Activated CD8-positive, alpha-beta memory T cell treated with anti-CD3 and anti-CD28 coated beads, Interleukin-2, amount 50 U/mL, for 24 hours (primary cell): ENCODE results near the gene ASPG.

Experiments
- DNase-seq: peaks from one replicate; pipeline ENCODE4 v3.0.0-alpha.2; 2020; ENCODE audit errors: extremely low read depth

ASPG gene

GRCh38 chr14:104116756-104117340 is 31.3 kb downstream of the ASPG start:
- DNase-seq = no peak

DNA sequence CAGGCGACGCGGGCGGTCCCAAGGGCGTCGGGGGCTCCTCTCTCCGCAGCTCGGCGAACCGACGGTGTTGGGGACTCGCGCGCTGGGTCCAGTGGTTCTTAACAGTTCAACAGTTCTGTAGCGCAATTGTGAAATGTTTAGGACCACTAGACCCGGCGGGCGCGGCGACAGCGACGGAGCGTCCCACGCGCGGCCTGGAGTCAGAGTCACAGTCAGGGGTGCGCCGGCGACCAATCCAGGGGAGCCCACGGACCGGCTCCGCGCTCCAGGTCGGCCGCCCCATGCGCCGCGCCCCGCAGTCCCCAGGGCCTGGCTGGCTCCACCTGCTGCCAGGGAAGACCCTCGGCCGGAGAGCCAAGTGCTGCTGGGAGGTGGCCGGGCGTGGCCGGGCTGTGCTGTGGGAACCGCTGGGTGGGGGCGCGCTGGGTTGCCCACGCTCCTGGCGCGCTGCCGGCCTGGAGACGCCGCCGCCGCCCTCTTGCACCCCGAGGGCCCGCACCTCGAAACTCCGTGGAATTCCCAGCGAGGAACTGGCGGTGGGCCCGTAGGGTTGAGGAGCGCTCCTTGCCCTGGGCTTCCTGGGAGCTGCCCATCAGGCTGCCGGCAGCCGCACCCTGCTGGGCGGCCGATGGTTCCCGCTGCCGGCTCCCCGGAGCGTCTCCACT is 32.0 kb downstream of the ASPG start:
- no peak for DNase-seq

- DNase-seq = no peak
These were observed 32.7 kb downstream of the ASPG start for GRCh38 chr14:104118006-104118844.

- no peak for DNase-seq
These were observed 33.6 kb downstream of the ASPG start for GRCh38 chr14:104119119-104119487.

- no peak for DNase-seq
These were observed 34.2 kb downstream of the ASPG start for GRCh38 chr14:104119488-104120251.

DNA sequence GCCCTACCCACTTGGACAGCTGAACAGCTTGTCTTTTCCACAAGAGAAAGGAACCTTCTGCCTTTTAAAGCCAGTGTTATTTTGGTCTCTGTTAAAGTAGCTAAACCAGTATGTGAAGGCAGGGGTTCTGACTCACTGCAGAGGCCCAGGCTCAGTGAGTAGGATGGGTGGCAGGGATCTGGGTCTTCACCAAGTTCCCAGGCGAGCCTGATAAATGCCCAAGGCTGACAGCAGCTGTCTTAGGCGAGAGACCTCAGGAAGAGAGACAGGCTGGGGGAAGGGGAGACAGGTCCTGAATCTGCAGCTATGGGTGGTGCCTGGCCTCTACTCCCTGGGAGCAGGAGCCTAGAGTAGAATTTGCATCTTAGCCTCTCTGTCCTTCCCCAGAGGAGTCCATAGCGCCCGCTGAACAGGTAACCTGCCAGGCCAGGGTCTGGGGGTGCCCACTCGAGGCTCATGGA is 34.8 kb downstream of the ASPG start:
- no peak for DNase-seq

- no peak for DNase-seq
These were observed 35.6 kb downstream of the ASPG start for GRCh38 chr14:104121142-104121541.

DNA sequence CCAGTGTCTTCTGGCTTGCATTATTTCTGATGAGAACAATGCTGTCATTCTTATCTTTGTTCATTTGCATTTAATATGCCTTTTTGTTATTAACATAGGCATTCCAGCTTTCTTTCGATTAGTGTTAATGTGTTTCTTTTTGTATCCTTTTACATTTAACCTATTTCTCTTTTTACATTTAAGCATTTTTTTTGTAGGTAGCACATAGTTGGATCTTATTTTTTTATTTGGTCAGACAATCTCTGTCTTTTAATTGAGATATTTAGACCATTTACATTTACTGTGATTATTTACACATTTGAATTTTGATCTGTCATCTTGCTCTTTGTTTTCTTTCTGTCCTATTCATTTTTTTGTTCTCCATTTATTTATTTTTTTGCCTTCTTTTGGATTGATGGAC is 38.4 kb downstream of the ASPG start:
- DNase-seq = no peak

GRCh38 chr14:104125011-104125410 is 39.5 kb downstream of the ASPG start:
- DNase-seq = no peak

GRCh38 chr14:104126753-104127152 is 41.3 kb downstream of the ASPG start:
- DNase-seq = no peak

DNA sequence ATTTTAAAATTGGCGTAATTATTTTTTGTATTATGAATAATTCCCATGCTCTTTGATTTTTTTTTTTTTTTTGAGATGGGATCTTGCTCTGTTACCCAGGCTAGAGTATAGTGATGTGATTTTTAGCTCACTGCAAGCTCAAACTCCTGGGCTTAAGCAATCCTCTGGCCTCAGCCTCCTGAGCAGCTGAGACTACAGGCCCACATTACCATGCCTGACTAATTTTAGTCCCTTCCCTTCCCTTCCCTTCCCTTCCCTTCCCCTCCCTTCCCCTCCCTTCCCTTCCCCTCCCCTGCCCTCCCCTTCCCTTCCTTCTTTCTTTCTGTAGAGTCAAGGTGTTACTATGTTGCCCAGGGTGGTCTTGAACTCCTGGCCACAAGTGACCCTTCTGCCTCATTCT is 43.5 kb downstream of the ASPG start:
- DNase-seq = no peak

DNA sequence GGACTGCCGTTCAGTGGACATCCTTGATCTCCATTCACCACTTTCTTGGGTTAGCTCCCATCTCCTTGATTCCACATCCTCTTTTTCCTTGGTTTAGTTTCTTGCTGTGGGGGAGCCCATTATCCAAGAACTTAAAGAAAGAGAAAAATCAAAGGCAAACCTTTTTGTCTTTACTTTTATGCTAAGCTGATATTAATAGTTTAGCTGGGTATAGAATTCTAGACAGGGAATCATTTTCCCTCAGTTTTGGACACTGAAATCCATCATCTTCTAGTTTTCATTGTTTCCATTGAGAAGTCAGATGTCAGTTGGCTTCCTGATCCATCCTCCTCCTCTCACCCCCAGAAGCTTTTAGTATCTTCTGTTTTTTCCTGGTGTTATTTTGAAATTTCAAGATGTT is 44.1 kb downstream of the ASPG start:
- DNase-seq = no peak

GRCh38 chr14:104130974-104131651 is 45.6 kb downstream of the ASPG start:
- DNase-seq = no peak

DNA sequence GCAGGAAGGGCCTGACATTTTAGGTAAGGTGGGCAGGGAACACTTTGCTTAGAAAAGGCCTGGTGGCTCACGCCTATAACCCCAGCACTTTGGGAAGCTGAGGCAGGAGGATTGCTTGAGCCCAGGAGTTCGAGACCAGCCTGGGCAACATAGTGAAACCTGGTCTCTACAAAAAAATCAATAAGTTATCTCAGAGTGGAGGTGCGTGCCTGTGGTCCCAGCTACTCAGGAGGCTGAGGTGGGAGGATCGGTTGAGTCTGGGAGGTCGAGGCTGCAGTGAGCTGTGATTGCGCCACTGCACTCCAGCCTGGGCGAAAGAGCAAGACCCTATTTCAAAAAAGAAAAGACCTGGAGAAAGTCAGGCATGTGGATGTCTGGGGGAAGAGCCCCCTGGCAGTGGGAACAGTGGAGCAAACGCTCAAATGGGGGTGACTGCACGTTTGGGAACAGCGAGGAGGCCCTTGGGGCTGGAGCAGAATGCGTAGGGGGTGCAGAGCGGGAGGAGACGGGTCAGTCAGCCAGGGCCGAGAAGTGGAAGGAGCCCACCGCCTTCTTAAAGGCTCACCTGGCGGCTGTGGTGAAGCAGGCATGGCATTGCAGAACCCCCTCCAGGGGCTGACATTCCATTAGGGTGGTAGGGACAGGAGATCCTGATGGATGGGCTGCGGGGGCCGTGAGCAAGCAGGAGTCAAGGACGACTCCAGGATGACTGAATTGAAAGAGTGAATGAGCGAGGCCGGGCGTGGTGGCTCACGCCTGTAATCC is 46.6 kb downstream of the ASPG start:
- DNase-seq = no peak

- no peak for DNase-seq
These were observed 47.5 kb downstream of the ASPG start for GRCh38 chr14:104132981-104133380.

DNA sequence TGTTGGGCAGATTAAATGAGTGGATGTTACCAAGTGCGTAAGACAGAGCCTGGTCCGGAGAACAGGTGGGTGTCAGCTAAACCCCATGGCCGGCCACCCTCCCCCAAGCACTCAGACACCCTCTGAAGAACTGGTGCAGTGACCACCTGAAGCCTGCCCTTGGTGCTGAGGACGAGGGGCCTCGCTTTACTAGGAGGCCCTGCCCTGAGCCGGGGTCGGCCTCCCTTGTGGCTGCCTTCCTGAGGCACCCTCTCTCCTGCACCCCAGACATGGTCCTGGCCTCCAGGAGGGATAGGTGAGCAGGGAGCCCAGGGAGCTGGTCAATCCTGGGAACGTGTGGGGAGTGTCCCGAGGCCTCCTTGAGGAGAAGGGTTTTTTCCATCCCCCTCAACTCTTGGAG is 48.0 kb downstream of the ASPG start:
- DNase-seq = no peak

GRCh38 chr14:104134061-104134965 is 48.8 kb downstream of the ASPG start:
- DNase-seq = no peak

GRCh38 chr14:104135121-104135903 is 49.8 kb downstream of the ASPG start:
- DNase-seq = no peak

- no peak for DNase-seq
These were observed 50.5 kb downstream of the ASPG start for GRCh38 chr14:104135904-104136471.
